NOMO-1 (cell line): Measurements from ENCODE around the gene NUMA1.

Experiments
- DNase-seq, 2 experiments: peaks; one replicate each; lab custom pipeline; 2025; ENCODE audit not compliant: unreplicated experiment in 2 of 2; lab: John Stamatoyannopoulos, UW

Gene NUMA1

GRCh38 chr11:72026090-72026489 is 54.3 kb downstream of the NUMA1 start:
- DNase-seq, result no peak

GRCh38 chr11:72024069-72024754 is 56.1 kb downstream of the NUMA1 start:
- DNase-seq, result no peak

GRCh38 chr11:72023335-72023734 is 57.0 kb downstream of the NUMA1 start:
- no peak for DNase-seq

GRCh38 chr11:72018171-72018570 is 62.2 kb downstream of the NUMA1 start:
- no peak for DNase-seq

DNA sequence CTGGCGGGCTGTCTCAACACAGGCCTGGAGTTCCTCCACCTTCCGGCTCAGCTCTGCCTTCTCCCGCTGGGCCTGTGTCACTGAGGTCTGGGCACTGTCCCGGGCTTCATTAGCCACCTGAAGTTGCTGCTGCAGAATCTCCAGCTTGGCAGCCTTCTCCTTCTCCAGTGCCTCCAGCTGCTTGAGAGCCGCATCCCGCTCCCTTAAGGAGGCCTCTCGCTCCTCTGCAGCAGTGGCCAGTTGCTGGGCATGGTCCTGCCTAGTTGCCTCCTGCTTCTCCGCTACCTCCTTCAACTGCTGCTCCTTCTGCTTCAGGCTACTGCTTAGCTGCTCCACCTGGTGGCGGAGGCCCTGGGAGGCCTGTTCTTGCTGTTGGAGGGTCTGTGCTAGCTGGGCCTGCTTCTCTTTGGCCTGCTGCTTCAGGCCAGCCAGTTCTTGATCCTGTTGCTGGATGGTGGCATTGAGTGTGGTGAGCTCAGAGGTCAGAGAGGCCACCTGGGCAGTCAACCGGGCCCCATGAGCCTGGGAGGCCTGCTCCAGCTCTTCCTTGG is 64.8 kb downstream of the NUMA1 start:
- DNase-seq, result peak in 1 of 2 experiments; percentile 5

DNA sequence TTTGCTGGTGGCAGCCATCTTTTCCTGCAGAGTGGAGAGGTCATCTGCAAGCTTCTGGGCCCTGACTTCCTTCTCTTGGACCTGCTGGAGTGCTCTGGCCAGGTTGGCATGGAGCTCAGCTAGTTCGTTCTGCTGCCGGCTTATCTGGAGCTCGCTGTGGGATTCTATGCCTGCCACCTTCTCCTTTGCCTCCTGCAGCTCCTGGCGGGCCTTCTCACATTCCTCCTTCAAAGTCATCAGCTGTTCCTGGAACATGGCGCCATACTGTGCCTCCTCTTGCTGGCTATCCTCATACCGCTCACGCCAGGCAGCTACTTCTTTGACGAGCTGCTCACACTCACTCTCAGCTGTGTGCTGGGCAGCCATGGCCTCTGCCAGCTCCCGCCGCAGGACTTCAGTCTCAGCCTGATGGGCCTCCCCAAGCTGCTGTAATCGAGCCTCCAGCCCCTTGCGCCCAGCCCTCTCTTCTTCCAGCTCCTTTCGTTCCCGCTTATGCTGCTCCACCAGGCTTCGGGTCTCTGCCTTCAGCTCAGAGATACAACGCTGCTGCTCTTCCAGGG is 65.5 kb downstream of the NUMA1 start:
- DNase-seq, result no peak

DNA sequence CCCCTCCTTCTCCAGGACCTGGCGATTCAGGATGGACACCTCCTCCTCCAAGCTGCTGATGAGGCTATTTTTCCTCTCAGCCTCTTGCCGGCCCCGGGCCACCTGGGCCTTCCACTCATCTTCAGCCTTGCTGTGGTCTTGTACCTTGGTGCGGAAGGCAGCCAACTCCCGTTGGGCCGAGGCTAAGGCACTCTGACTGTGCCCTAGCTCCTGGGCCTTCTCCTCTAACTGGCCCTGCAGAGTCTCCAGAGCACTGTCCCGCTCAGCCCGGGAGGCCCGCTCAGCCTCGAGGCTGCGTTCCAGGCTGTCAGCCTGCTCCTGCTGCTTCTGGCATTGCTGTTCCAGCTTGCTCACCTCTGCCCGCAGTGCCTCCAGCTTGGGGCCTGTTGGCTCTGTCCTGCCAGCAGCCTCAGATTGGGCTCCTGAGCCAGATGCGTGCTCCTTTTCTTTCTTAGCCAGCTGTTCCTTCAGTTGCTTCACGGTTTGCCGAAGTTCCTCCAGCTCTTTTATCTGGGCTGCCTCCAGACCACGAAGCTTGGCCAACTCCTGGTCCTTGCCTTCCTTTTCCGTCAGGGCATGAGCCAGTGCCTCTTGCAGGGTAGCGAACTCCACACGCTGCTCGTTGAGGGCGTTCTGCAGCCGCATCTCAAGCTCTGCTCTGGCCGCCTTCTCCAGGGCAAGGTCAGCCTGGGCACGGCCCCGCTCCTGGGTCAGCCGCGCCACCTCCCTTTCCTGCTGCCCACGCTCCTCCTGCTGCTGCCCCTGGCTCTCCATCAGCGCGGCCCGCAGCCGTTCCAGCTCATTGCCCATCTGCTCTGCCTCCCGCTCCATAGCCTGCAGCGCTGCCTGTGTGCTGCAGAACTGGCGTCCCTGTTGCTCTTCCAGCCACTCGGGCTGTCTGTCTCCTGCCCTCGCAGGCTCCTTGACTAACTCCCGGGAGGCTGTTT is 66.3 kb downstream of the NUMA1 start:
- no peak for DNase-seq

DNA sequence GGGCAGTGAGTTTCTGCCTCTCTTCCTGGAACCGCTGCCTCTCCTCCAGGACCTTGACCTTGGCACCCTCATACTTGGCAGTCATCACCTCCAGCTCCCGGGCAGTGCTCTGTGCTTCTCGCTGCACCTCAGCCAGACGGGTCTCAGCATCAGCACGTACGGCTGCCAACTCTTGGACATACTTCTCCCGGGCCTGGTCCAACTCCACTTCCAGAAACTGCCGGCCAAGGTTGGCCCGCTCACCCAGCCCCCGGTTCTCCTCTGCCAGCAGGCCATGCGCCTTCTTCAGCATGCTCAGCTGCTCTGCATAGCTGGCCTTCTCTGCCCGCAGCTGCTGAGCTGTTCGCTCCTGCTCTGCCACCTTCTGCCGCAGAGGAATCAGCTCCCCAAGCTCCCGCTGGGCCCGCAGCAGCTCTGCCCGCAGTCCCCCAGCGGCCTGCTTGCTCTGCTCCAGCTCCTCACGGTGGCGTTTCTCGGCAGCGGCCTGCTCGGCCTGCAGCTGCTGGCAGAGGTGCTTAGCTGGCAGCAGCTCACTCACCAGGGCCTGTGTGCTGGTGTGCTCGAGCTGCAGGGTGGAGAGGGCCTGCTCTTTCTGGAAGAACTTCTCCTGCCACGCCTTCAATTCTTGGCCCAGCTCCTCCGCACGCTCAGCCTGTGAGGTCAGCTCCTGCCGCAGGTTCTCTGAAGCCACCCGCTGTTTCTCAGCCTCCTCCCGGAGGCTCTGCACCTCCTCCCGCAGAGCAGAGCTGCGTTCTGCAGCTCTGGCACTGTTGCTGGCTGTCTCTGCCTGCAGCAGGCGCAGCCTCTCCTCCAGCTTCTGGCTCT is 67.2 kb downstream of the NUMA1 start:
- no peak for DNase-seq

DNA sequence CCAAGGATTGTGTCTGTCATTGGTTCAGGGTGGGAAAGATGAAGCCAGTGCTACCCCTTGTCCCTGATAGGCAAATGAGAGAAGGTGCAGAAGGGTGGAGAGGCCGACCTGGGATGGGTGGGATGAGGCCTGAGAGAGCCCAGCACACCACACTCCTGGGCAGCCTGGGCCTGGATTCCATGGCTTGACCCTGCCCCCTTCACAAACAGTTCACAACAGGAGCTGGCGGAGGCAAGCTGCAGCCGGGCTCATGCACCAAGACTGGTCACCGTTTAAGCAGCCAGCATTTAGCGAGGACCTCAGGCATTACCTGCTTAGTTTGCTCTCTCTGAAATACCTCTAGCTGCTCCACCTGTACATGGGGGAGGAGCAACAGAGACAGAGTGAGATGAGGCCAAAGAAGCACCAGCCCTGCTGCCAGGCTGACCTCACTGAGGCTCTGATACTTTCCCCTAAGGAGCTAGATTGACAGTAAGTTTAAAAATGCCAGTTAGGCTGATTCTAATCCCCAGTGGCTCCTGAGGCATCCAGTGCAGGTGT is 68.2 kb downstream of the NUMA1 start:
- no peak for DNase-seq

- no peak for DNase-seq
These were observed 69.7 kb downstream of the NUMA1 start for GRCh38 chr11:72010529-72011233.

DNA sequence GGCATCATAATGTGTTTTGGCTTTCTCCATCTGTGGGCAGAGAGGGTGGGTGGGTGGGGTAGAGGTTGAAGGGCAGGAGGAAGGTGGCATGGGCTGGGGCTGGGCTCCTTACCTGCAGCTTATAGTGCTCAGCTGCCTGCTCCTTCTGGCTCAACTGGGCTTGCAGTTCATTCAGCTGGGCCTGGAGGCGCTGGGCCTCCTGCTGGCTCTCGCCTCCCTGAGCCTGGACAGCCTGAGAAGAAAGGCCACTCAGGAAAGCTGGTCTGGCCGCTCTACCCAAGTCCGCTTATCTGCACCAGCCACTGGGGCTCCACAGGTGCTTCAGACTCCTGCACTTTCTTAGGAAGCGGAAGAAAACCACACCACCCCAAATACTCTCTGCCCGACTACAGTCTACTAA is 71.2 kb downstream of the NUMA1 start:
- DNase-seq, result no peak

GRCh38 chr11:72008728-72009127 is 71.6 kb downstream of the NUMA1 start:
- DNase-seq, result no peak

- DNase-seq, result no peak
These were observed 72.8 kb downstream of the NUMA1 start for GRCh38 chr11:72007587-72007986.

DNA sequence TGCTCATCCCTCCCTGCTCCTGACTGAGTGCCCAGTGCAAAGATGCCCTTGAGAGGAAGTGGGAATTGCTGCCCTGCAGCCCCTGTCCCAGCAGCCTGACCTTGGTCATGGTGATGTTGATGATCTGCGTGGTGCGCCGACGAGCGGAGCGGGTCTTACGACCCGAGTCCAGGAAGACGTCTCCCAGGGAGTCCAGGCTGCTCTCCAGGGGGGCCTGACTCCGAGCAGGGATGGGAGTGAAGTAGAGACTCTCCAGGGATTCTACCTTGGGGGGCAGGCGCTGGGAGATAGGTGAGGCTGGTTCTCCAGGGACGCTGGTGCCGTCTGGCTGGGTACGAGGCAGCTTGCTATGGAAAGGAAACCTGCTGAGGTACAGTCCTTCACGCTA is 73.3 kb downstream of the NUMA1 start:
- DNase-seq, result no peak

DNA sequence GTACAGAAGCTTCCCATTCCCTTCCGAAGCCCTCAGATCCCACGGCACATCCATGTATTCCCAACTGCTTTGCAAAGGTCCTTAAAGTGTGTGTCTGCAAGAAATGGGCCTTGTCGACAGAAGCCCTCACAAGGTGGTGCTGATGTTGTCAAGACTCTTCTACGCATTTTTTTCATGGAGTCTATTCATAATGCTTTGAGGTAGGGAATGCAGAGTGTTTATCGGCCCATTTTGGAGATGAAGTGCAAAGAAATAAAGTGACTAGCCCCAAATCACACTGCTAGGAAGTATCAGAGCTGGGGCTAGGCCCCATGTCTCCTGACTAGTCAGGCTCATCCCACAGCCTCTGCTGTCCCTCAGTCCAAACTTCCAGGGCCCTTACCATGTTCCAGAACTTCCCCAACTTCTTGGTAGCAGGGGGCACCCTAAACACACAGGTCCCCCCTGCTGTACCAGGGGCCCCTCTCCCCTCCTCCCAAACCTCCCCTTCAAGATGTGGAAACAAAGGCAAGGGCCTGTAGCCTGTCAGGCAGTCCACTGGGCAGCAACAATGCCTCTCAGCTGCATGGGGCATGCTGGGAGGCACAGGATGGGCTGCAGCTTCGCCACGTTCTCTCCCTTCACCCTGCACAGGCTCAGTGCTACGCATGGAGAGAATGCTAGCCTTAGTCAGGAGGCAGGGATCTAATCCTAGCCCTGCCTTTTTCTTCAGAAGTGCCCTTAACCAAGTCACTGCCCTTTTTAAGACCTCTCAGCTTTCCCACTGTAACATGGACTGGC is 73.8 kb downstream of the NUMA1 start:
- DNase-seq, result no peak

GRCh38 chr11:72005347-72006260 is 74.7 kb downstream of the NUMA1 start:
- no peak for DNase-seq

GRCh38 chr11:72004515-72005346 is 75.6 kb downstream of the NUMA1 start:
- no peak for DNase-seq
